ENCODE results near the gene LMAN1L.

The LMAN1L gene

DNA sequence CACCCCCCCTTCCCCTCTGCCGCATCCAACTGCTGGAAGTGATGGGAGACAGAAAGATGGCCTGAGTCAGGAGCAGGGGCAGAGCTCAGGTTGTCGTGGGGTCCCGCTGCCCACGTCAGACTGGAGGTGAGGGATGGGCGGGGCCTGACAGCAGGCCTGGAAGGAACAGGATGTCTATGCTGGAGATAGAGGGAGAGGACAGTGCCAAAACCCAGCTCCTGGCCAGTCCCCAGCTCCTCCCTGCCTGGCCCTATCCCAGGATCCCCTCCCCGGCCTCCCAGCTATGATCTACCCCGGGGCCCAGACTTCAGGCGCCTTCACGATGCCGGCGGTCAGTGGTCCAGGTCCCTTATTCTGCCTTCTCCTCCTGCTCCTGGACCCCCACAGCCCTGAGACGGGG is at the start of gene LMAN1L:
TSS of gene LMAN1L (plus strand) at position 303 of the 400 bp plus-strand sequence. CDS start at position 323, 20 bp downstream.
- no peak for DNase-seq

GRCh38 chr15:74763416-74763815 is 49.2 kb upstream of the LMAN1L start:
- no peak for DNase-seq

- DNase-seq, result no peak
Observed at GRCh38 chr15:74767167-74768098, 45.2 kb upstream of the LMAN1L start.

DNA sequence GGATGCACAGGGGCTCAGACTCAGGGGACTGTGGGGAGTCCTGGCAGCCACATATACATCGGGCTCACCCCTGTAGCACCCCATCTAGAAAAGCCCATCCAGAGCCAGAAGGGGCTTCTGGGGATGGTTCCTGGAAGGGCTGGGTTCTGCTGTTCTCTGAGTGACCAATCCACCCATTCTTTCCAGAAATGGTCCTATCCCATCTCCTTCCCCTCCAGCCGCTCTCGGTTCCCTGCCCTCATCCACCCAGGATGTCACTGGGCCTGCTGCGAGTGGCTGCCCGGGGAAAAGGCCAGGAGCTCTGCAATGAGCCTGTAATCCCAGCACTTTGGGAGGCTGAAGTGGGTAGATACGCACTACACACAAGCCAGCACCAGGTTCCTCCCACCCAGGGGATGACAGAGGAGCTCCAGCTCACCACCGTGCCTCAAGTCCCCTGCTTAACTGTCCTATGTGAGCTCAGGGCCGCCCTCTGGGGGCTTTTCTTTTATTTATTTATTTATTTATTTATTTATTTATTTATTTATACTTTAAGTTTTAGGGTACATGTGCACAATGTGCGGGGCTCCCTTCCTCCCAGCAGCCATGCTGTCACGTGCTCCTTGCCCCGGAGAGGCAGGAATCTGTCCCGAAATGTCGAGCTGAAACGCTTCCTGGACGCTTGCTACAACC is 44.4 kb upstream of the LMAN1L start:
- DNase-seq, result no peak

DNA sequence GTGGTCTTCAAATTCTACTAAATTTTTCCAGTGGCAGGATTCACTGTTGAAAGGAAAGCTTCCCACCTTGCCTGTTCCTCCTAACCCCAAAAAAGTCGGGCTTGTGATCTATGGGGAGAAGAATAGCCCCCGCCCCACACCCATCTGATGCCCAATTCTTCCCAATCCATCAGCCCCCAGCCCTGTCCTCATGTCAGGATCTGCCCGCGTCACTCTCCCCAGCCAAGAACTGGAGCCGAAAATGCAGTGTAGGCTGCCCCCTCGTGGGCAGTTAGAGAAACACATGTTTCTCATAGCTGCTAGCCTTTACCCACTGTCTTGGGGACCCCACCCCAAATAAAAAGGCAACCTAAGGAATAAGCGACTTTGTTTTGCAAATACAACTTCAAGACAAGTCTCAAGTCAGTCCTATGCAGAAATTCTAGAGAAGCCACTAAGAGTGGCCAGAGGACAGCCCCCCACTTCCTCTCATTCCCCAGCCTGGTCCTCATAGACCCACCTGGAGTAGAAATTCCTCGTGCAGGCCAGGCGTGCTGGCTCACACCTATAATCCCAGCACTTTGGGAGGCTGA is 43.8 kb upstream of the LMAN1L start:
- DNase-seq, result peak; percentile 71

GRCh38 chr15:74769463-74770025 is 43.1 kb upstream of the LMAN1L start:
- DNase-seq, result no peak

DNA sequence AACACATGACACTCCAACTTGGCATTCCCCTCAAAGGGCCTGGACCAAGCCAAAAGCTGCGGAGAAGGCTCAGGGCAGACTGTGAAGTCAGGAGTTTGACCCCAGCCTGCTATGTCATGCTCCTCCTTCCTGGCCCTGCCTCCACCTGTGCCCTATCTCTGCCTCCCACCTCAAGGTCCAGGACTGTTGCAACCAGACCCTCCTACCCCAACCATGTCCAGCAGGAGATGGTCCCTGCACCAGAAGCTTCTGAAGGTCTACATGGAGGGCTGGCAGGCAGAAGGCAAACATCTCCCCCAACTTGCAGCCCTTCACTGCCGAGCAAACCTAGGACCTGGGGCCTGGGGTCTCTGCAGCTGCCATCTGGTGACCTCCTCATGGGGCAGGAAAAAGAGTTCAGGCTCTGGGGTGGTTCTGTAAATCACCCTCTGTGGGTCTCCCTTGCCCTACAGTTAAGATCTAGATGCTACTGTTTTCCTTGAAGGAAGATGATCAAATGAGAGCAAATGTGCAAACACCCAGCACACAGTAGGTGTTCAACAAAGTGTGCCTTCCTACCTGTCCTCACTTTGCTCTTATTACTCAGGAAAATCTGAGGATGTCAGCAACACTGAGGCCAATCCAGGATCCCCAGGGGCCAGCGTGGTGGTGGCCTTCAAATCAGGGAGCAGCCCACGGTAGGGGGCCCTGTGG is 42.3 kb upstream of the LMAN1L start:
- no peak for DNase-seq

GRCh38 chr15:74773329-74773728 is 39.3 kb upstream of the LMAN1L start:
- no peak for DNase-seq

DNA sequence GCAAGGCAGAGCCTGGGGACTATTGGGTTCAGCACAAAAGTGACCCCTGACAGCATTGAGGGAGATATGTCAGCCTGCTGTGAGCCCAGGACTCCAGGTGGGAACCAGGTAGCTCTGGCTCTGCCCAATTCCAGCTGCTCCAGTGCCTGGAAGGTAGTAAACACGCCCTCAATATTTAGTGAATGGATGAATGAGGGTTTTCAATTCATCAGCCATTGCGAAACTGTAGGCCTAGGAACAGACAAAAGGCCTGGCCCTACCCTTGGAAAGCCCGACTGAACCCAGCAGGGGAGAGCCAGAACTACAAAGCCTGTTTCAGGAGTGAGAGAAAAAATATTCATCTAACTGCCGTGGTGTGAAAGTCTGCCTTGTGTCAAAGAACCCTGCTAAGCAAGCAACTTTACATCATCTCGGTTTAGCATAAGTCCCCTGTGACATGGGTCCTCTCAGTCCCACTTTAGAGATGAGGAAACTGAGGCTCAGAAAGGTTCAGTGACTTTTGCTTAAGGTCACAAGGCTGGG is 38.8 kb upstream of the LMAN1L start:
- no peak for DNase-seq

- no peak for DNase-seq
Observed at GRCh38 chr15:74775132-74775562, 37.5 kb upstream of the LMAN1L start.

DNA sequence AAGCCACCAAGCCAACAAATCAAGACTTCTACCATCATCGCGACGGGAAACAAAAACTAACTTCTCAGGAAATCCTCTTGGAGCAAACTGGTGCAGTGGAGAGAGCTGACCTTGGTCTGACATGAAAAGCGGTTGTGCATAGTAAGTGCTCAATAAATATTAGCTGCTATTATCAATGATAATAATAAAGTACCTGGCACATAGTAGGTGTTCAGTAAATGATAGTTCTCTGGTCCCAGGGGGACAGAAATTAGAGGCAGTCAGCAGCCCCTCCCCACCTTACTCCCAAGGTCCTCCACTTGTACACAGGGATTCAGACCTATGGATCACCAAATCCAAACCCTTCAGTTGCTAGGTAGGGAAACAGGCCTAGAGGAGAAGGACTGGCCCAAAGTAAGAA is 36.7 kb upstream of the LMAN1L start:
- DNase-seq, result no peak

DNA sequence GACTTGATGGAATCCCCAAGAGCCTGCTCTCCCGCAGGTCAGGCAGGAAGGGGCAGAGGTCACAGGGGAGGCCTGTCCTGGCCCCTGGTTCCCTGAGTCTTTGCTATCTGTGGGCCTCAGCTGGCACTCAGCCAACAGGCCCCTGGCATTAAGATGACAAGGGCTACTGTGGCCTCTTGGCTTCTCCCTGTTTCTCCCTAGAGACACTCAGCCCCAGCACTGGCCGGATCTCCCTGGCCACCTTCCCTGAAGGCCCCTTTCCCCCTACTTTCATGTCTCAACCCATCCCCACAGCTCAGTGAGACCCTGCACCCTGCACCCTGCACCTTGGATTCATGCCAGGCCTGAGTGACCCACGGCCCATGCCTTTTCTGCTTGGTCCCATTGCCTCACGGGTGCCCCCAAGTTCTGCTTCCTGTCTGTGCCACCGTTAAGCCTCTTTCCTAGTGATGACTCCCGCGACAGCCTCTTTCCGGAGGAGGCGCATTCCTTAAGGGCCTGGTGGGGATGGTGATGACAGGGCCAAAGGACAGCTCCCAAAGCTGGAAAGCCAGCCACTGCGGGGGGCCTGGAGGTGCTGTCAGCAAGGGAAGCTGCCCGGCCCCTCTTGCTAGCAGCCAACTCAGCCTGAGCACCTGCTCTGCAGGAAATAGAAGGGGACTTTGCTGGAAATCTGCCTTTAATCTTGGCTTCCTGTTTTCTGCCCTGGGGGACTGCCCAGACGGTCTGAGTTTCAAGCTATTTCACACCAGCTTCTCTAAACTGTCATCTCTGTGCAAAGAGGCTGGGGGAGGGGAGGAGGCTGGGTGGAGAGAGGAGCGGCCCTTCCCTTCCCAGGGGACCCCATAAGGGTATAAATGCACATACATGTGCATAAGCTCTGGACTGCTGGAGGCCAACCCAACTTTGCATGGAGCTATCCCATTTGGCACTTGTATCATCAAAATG is 35.5 kb upstream of the LMAN1L start:
- peak; percentile 61 for DNase-seq

GRCh38 chr15:74777769-74778598 is 34.7 kb upstream of the LMAN1L start:
- DNase-seq, result no peak

DNA sequence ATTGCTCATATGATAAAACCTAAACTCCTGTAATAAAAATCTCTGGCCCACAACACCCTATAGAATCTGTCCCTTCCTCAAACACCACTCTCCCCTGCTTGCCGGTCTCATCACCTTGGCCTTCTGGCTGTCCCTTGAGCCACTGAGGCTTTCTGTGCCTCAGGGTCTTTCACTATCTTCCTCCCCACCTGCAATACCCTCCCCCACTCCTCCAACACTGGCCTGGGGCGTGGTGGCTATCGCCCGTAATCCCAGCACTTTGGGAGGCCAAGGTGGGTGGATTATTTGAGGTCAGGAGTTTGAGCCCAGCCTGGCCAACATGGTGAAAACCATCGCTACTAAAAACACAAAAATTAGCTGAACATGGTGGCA is 34.0 kb upstream of the LMAN1L start:
- DNase-seq, result no peak

- DNase-seq, result no peak
Observed at GRCh38 chr15:74779162-74779648, 33.4 kb upstream of the LMAN1L start.

DNA sequence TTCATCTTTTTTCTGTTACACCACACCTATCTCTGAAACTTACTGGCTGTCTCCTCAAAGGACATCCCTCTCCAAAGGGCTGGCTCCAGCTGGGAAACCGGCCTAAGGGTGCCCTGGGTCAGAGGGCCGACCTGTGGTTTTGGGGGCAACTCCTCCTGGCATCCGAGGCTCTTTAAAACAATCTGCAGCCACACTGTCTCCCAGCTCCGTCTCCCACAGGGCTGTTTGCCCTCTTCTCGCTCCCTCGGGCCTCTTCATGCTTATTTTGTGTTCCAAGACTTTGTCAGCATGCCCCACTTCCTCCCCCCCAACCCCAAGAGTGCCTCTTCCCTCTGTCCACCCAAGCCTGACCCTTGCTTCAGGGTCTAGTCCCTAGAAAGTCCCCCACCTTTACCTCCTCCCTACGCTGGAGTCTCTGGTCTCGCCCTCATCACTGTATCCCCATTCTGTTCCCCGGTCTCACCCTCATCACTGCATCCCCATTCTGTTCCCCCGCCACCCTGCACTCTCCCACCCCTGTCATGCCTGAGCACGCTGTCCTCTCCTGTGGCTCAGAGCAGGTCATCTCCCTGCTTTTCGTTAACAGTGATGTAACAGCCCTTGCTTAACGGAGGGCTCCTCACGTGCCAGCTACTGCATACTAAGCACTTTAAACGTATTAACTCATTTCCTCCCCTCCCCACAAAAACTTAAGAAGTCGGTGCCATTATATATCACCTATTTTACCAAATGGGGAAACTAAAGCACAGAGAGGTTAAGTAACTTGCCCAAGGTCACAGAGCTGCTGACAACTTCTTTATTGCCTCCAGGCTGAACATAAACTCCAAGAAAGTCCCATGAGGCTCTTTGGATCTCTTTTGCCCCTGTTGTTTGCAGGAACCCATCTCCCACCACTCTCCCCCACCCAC is 31.9 kb upstream of the LMAN1L start:
- DNase-seq, result peak; percentile 58

DNA sequence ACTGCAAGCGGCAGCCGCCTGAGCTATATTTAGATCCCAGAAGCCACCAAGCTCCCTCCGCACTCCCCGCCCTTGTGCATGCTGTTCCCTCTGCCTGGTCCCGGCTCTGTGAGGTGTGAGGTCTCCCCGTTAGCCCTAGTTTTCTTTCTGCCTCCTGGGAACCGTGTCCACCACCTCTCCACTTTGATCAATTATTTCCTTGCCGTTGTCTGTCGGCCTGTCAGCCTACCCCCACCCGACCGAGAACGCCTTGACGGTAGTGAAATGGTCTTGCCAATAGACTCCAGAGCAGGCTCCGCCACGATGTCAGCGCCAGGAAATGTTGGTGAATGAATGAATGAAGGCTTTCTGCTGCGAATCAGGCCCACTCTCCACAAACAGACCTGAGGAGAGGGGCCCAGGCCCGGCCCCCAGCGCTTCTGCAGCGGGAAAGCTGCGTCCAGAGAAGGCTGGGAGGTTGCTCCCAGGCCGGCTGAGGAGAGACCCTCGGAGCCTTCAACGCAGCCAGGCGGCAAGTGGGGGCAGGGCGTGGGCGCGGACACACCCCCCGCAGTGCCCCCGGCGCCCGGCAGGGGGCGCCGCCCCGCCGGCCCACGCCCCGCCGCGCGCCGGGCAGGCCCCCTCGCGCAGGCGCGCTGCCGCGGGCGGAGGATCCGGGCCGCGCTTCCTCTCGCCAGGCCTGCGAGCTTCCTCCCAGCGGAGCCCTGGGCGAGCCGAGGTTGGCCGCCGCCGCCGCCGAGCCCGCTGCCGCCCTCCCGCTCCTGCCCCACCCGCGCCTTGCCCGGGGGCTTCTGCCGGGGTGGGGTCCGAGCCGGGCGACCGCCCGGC is 31.0 kb upstream of the LMAN1L start, which contains the start of gene CSK:
TSS of gene CSK (plus strand) at position 650 of the 828 bp plus-strand sequence. CDS start 16,218 bp downstream, outside the sequence.
- DNase-seq, result peak; percentile 73

Data from stimulated activated CD4-positive, alpha-beta T cell treated with anti-CD3 and anti-CD28 coated beads, Interleukin-4, amount 100 ng/mL, for 24 hours (primary cell).